Adrenal gland (tissue), 5 donors: ENCODE measurements around the gene PDIA2.

ENCODE experiments used
- CTCF ChIP-seq, 6 experiments: fragments of 450-650 bp in 4 of 6; fragments of 200-600 bp in 2 of 6; sonication (generic) in 1 of 6; IDR thresholded peaks; 1 replicate in 5 of 6; 2 replicates in 1 of 6; pipeline versions ENCODE4 v1.5.1 to v1.8.0; 2016 to 2021; ENCODE audit warnings: antibody characterized with exemption in 6 of 6, mild to moderate bottlenecking in 2 of 6, moderate library complexity in 1 of 6
- POLR2A ChIP-seq, 2 donors: fragments of 450-650 bp; IDR thresholded peaks; one replicate each; pipeline ENCODE4 v1.6.1; 2017; ENCODE audit warnings: antibody characterized with exemption in 2 of 2, mild to moderate bottlenecking in 2 of 2, moderate library complexity in 1 of 2
- donor health status: DM: no; HTN: no; CAD: no.

DNA sequence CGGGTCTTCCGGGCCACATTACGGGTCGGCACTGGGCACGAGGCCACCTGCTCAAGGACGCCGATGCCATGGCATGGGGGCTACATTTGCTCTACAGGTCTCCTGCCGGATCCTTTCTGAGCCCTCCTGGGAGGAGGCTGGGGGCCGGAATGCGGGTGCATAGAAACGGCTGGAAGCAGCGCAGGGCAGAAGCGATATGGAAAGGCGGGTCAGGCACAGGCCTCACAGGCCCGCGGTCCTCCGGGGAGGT lies 41.2 kb downstream of the PDIA2 start:
- no peak for TF ChIP-seq CTCF (IDR thresholded peaks at IDR 0.05)
- TF ChIP-seq POLR2A (IDR thresholded peaks at IDR 0.05): no peak
